ENCODE results near the gene ALDH3B2. TPM values are rescaled to one million over a fixed set of nuclear protein-coding genes. Genes with fewer than 3 reads are reported as not detected.

ALDH3B2 gene
- total RNA-seq, 1 donor from 2014 or later, result 3.1 TPM

- Mint-ChIP-seq H3K27me3 (ENCODE audit: low read depth) (peaks cover 9% of the 10 kb centered on the region), H3K4me3 (peak overlapping the region; percentile 62), H3K4me1 (peaks cover 12% of the 10 kb centered on the region), H3K9me3 (no peaks in the 10 kb centered on the region), H3K36me3 (no peaks in the 10 kb centered on the region), H3K27ac (peak overlapping the region; percentile 82)
- peak; percentile 58 to 81 for DNase-seq (ENCODE audit: low spot score in 2 of 2, unreplicated experiment in 2 of 2)
- peak; percentile 87 for TF ChIP-seq CTCF (IDR thresholded peaks at IDR 0.05; ENCODE audit: unreplicated experiment)
Measured at GRCh38 chr11:67613960-67614715, 60.3 kb downstream of the ALDH3B2 start.

GRCh38 chr11:67613313-67613959, 61.0 kb downstream of the ALDH3B2 start:
- Mint-ChIP-seq H3K4me1 (peaks cover 12% of the 10 kb centered on the region), H3K27ac (peak overlapping the region; percentile 82), H3K27me3 (ENCODE audit: low read depth) (peaks cover 9% of the 10 kb centered on the region), H3K4me3 (peak overlapping the region; percentile 62), H3K36me3 (no peaks in the 10 kb centered on the region), H3K9me3 (no peaks in the 10 kb centered on the region)
- no peak for DNase-seq (ENCODE audit: low spot score in 2 of 2, unreplicated experiment in 2 of 2)
- no peak for TF ChIP-seq CTCF (IDR thresholded peaks at IDR 0.05; ENCODE audit: unreplicated experiment)

- no peaks in the 10 kb centered on the region for H3K9me3 Mint-ChIP-seq
- H3K27me3 Mint-ChIP-seq (ENCODE audit: low read depth), result peaks cover 5% of the 10 kb centered on the region
- DNase-seq (ENCODE audit: low spot score in 2 of 2, unreplicated experiment in 2 of 2), result no peak
- H3K4me3 Mint-ChIP-seq, result no peak overlapping the region
- no peak for TF ChIP-seq CTCF (IDR thresholded peaks at IDR 0.05; ENCODE audit: unreplicated experiment)
- H3K27ac Mint-ChIP-seq, result no peak overlapping the region
- H3K36me3 Mint-ChIP-seq, result no peaks in the 10 kb centered on the region
- H3K4me1 Mint-ChIP-seq, result peaks cover 12% of the 10 kb centered on the region
Measured at GRCh38 chr11:67612751-67613150, 61.7 kb downstream of the ALDH3B2 start.

Other genes with a start within 250 kb of the ALDH3B2 start
- 59.7 to 63.1 TPM (median 62.2 TPM) in 3 replicates for gene RPS6KB2, start 246.1 kb downstream of the ALDH3B2 start, total RNA-seq
- gene PTPRCAP, start 236.9 kb downstream of the ALDH3B2 start, total RNA-seq, result 1.4 to 1.8 TPM (median 1.6 TPM) in 3 replicates
- 70.2 to 75.7 TPM (median 71.7 TPM) in 3 replicates for gene CORO1B, start 231.1 kb downstream of the ALDH3B2 start, total RNA-seq
- gene GPR152, start 221.9 kb downstream of the ALDH3B2 start, total RNA-seq, result 0.16 TPM in 1 of 3 replicates, not detected in the others
- gene CABP4, start 219.3 kb downstream of the ALDH3B2 start, total RNA-seq, result 0.29 to 0.43 TPM (median 0.33 TPM) in 3 replicates
- gene TMEM134, start 205.4 kb downstream of the ALDH3B2 start, total RNA-seq, result 64.3 to 69.3 TPM (median 67.8 TPM) in 3 replicates
- 43.6 to 45.2 TPM (median 44.6 TPM) in 3 replicates for gene AIP, start 191.6 kb downstream of the ALDH3B2 start, total RNA-seq
- 54.9 to 56.0 TPM (median 55.8 TPM) in 3 replicates for gene PITPNM1, start 169.3 kb downstream of the ALDH3B2 start, total RNA-seq
- gene CDK2AP2, start 166.5 kb downstream of the ALDH3B2 start, total RNA-seq, result 16.6 to 17.6 TPM (median 17.4 TPM) in 3 replicates
- gene CABP2, start 151.2 kb downstream of the ALDH3B2 start, total RNA-seq, result not detected in 3 replicates
- gene GSTP1, start 90.8 kb downstream of the ALDH3B2 start, total RNA-seq, result 875 to 906 TPM (median 905 TPM) in 3 replicates
- gene NDUFV1, start 67.7 kb downstream of the ALDH3B2 start, total RNA-seq, result 179 to 187 TPM (median 180 TPM) in 3 replicates
- gene NUDT8, start 44.7 kb downstream of the ALDH3B2 start, total RNA-seq, result 5.0 to 6.2 TPM (median 5.6 TPM) in 3 replicates
- not detected in 3 replicates for gene TBX10, start 34.9 kb downstream of the ALDH3B2 start, total RNA-seq
- not detected in 3 replicates for gene ACY3, start 23.9 kb downstream of the ALDH3B2 start, total RNA-seq

All from mesothelial cell of epicardium (in vitro differentiated cells).